ENCODE data around the gene FCHSD1. TPM values are rescaled to one million over a fixed set of nuclear protein-coding genes. Genes with fewer than 3 reads are reported as not detected.

The FCHSD1 gene
- total RNA-seq, 1 donor from 2014 or later, result 20.6 TPM

- Mint-ChIP-seq H3K27ac (ENCODE audit: unreplicated experiment) (no peak overlapping the region), H3K9me3 (no peaks in the 10 kb centered on the region), H3K4me1 (peaks cover 31% of the 10 kb centered on the region), H3K4me3 (peak overlapping the region; percentile 17), H3K36me3 (ENCODE audit: low read depth) (no peaks in the 10 kb centered on the region), H3K27me3 (ENCODE audit: low read depth) (peaks cover 14% of the 10 kb centered on the region)
- no peak for DNase-seq (ENCODE audit: low read depth, low spot score)
- no peak for TF ChIP-seq CTCF (conservative IDR thresholded peaks at IDR 0.05)
Observed at GRCh38 chr5:141692919-141693725, 41.9 kb upstream of the FCHSD1 start.

- H3K27me3 Mint-ChIP-seq (ENCODE audit: low read depth), result peaks cover 14% of the 10 kb centered on the region
- peak overlapping the region; percentile 75 for H3K4me3 Mint-ChIP-seq
Observed at GRCh38 chr5:141692533-141692888, 41.3 kb upstream of the FCHSD1 start.

GRCh38 chr5:141691867-141692532, 40.8 kb upstream of the FCHSD1 start:
- DNase-seq (ENCODE audit: low read depth, low spot score), result peak; percentile 96
- H3K4me1 Mint-ChIP-seq, result peaks cover 41% of the 10 kb centered on the region
- peaks cover 14% of the 10 kb centered on the region for H3K27me3 Mint-ChIP-seq (ENCODE audit: low read depth)
- no peak overlapping the region for H3K27ac Mint-ChIP-seq (ENCODE audit: unreplicated experiment)
- H3K36me3 Mint-ChIP-seq (ENCODE audit: low read depth), result no peaks in the 10 kb centered on the region
- H3K9me3 Mint-ChIP-seq, result no peaks in the 10 kb centered on the region
- H3K4me3 Mint-ChIP-seq, result peak overlapping the region; percentile 75
- TF ChIP-seq CTCF (conservative IDR thresholded peaks at IDR 0.05), result peak; percentile 100

More at GRCh38 chr5:141692533-141692888, 41.3 kb upstream of the FCHSD1 start:
- Mint-ChIP-seq H3K4me1 (peaks cover 36% of the 10 kb centered on the region), H3K9me3 (no peaks in the 10 kb centered on the region), H3K36me3 (ENCODE audit: low read depth) (no peaks in the 10 kb centered on the region), H3K27ac (ENCODE audit: unreplicated experiment) (no peak overlapping the region)
- no peak for TF ChIP-seq CTCF (conservative IDR thresholded peaks at IDR 0.05)
- no peak for DNase-seq (ENCODE audit: low read depth, low spot score)

- no peak overlapping the region for H3K27ac Mint-ChIP-seq (ENCODE audit: unreplicated experiment)
- no peak overlapping the region for H3K4me3 Mint-ChIP-seq
- H3K9me3 Mint-ChIP-seq, result no peaks in the 10 kb centered on the region
- H3K4me1 Mint-ChIP-seq, result peaks cover 46% of the 10 kb centered on the region
- H3K27me3 Mint-ChIP-seq (ENCODE audit: low read depth), result peaks cover 11% of the 10 kb centered on the region
- H3K36me3 Mint-ChIP-seq (ENCODE audit: low read depth), result no peaks in the 10 kb centered on the region
- DNase-seq (ENCODE audit: low read depth, low spot score), result no peak
- TF ChIP-seq CTCF (conservative IDR thresholded peaks at IDR 0.05), result no peak
Observed at GRCh38 chr5:141691286-141691866, 40.2 kb upstream of the FCHSD1 start.

DNA sequence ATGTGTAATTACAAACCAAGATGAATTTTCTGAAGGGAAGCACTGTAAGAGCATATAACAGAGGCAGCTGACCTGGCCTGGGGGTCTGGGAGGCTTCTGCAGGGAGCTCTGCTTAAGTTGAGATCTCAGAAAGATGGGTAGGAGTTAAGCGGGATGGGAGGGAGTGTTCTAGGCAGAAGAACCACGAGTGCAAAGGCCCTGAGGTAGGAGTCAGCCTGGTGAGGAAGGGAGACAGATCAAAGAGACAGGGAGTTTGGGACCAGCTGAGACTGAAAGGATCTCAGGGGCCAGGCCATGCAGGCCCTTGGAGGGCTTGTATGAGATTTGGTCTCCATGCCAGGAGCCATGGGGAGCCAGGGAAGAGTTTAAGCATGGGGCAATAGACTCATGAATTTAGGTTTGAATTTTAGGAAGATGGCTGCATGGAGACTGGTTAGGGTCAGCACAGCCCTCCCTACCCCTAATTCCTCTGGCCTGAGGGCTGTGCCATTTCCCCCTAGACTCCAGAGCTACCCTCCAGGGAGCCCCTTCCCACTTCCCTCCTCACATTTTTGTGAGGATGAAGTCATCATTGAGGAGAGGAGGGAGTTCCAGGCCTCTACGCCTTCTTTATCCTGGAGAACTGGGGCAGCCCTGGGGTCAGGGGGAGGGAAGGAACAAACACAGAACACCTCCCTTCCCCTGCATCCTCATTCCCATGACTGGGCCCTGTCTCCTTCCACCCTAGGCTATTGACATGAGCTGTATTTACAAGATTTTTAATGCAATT, 35.6 kb upstream of the FCHSD1 start:
- Mint-ChIP-seq H3K9me3 (no peaks in the 10 kb centered on the region), H3K4me3 (peak overlapping the region; percentile 27), H3K4me1 (peaks cover 42% of the 10 kb centered on the region), H3K27ac (ENCODE audit: unreplicated experiment) (no peak overlapping the region), H3K27me3 (ENCODE audit: low read depth) (peaks cover 7% of the 10 kb centered on the region), H3K36me3 (ENCODE audit: low read depth) (no peaks in the 10 kb centered on the region)
- TF ChIP-seq CTCF (conservative IDR thresholded peaks at IDR 0.05), result no peak
- no peak for DNase-seq (ENCODE audit: low read depth, low spot score)
